Activated naive CD4-positive, alpha-beta T cell treated with anti-CD3 and anti-CD28 coated beads, Interleukin-2, amount 50 U/mL, for 72 hours (primary cell): ENCODE data around the gene RTP2. TPM values are rescaled to one million over a fixed set of nuclear protein-coding genes. Genes with fewer than 3 reads are reported as not detected.
A peak's percentile ranks its signal among the peaks of the same experiment; 100 is the strongest.

Experiments
- ATAC-seq, 2 donors: fragments of 150-1000 bp; cut with Tn5 transposase; 2 replicates each; pipeline ENCODE4 v1.10.0; 2021; ENCODE audit warnings: mild to moderate bottlenecking in 2 of 2, moderate library complexity in 2 of 2
- DNase-seq, 2 donors: peaks; one replicate each; pipeline ENCODE4 v3.0.0; 2021 to 2022; ENCODE audit warnings: low spot score in 2 of 2
- H3K27ac Mint-ChIP-seq, 2 donors: one replicate each; pipeline ENCODE4 v1.8.0; 2022; ENCODE audit warnings: mild to moderate bottlenecking in 2 of 2, mixed read lengths in 2 of 2
- H3K36me3 Mint-ChIP-seq, 2 donors: one replicate each; pipeline ENCODE4 v1.8.0; 2022; ENCODE audit warnings: mixed read lengths in 2 of 2
- H3K9me3 Mint-ChIP-seq, 2 donors: one replicate each; pipeline ENCODE4 v1.8.0; 2022; ENCODE audit warnings: mixed read lengths in 2 of 2
- total RNA-seq, 2 donors: library from RNA; stranded (reverse); gene quantifications; one replicate each; pipeline ENCODE4 v1.2.3, GENCODE V29; 2022

RTP2 gene
- total RNA-seq, 2 donors from 2014 or later = not detected

GRCh38 chr3:187740421-187741399, 38.4 kb upstream of the RTP2 start:
- H3K36me3 Mint-ChIP-seq = peaks cover 16 to 64% of the 10 kb centered on the region in 2 donors
- no peaks in the 10 kb centered on the region for H3K9me3 Mint-ChIP-seq
- DNase-seq = peak; percentile 70 to 77
- ATAC-seq = peak; percentile 1 to 42
- peak overlapping the region; percentile 100 for H3K27ac Mint-ChIP-seq

- no peaks in the 10 kb centered on the region for H3K9me3 Mint-ChIP-seq
- DNase-seq (peak; percentile 81 to 88), ATAC-seq (peak; percentile 11 to 21)
- H3K27ac Mint-ChIP-seq = peak overlapping the region; percentile 100
- peaks cover 14 to 68% of the 10 kb centered on the region in 2 donors for H3K36me3 Mint-ChIP-seq
These were observed 37.4 kb upstream of the RTP2 start for GRCh38 chr3:187739561-187740332.

- Mint-ChIP-seq H3K36me3 (peaks cover 8 to 68% of the 10 kb centered on the region in 2 donors), H3K27ac (peak overlapping the region; percentile 96 to 100), H3K9me3 (no peaks in the 10 kb centered on the region)
- DNase-seq (peak in 1 of 2 donors; percentile 55), ATAC-seq (no peak)
These were observed 36.8 kb upstream of the RTP2 start for GRCh38 chr3:187739094-187739560.

GRCh38 chr3:187738331-187739093, 36.2 kb upstream of the RTP2 start:
- Mint-ChIP-seq H3K9me3 (no peaks in the 10 kb centered on the region), H3K36me3 (peaks cover 2 to 63% of the 10 kb centered on the region in 2 donors), H3K27ac (peak overlapping the region; percentile 96 to 100)
- DNase-seq = peak; percentile 69 to 70
- peak; percentile 23 to 32 for ATAC-seq

GRCh38 chr3:187738071-187738330, 35.6 kb upstream of the RTP2 start:
- peaks cover 0 to 65% of the 10 kb centered on the region in 2 donors for H3K36me3 Mint-ChIP-seq
- H3K27ac Mint-ChIP-seq = peak overlapping the region; percentile 96 to 100
- ATAC-seq (no peak), DNase-seq (no peak)
- H3K9me3 Mint-ChIP-seq = no peaks in the 10 kb centered on the region

GRCh38 chr3:187737368-187738070, 35.2 kb upstream of the RTP2 start:
- H3K27ac Mint-ChIP-seq = peak overlapping the region; percentile 96 to 100
- H3K9me3 Mint-ChIP-seq = no peaks in the 10 kb centered on the region
- ATAC-seq = peak; percentile 10 to 49
- H3K36me3 Mint-ChIP-seq = peaks cover 0 to 65% of the 10 kb centered on the region in 2 donors
- DNase-seq = peak; percentile 66 to 85

- peak overlapping the region; percentile 77 to 100 for H3K27ac Mint-ChIP-seq
- no peak for ATAC-seq
- H3K36me3 Mint-ChIP-seq = peaks cover 0 to 61% of the 10 kb centered on the region in 2 donors
These were observed 34.6 kb upstream of the RTP2 start for GRCh38 chr3:187737006-187737367.

GRCh38 chr3:187736418-187736871, 34.1 kb upstream of the RTP2 start:
- H3K27ac Mint-ChIP-seq = peak overlapping the region; percentile 77 to 100
- H3K9me3 Mint-ChIP-seq = no peaks in the 10 kb centered on the region

More at GRCh38 chr3:187737006-187737367, 34.6 kb upstream of the RTP2 start:
- H3K9me3 Mint-ChIP-seq = no peaks in the 10 kb centered on the region
- DNase-seq = no peak

GRCh38 chr3:187735837-187736236, 33.5 kb upstream of the RTP2 start:
- H3K27ac Mint-ChIP-seq = peak overlapping the region; percentile 86 to 100
- DNase-seq (no peak), ATAC-seq (no peak)
- H3K36me3 Mint-ChIP-seq = peaks cover 0 to 51% of the 10 kb centered on the region in 2 donors
- H3K9me3 Mint-ChIP-seq = no peaks in the 10 kb centered on the region

More at GRCh38 chr3:187736418-187736871, 34.1 kb upstream of the RTP2 start:
- DNase-seq (peak in 1 of 2 donors; percentile 8), ATAC-seq (no peak)
- peaks cover 0 to 56% of the 10 kb centered on the region in 2 donors for H3K36me3 Mint-ChIP-seq

- peaks cover 0 to 51% of the 10 kb centered on the region in 2 donors for H3K36me3 Mint-ChIP-seq
- ATAC-seq (no peak), DNase-seq (no peak)
- peak overlapping the region in 1 of 2 donors; percentile 100 for H3K27ac Mint-ChIP-seq
- no peaks in the 10 kb centered on the region for H3K9me3 Mint-ChIP-seq
These were observed 33.0 kb upstream of the RTP2 start for GRCh38 chr3:187735383-187735782.

GRCh38 chr3:187734841-187735240, 32.5 kb upstream of the RTP2 start:
- DNase-seq = no peak
- H3K36me3 Mint-ChIP-seq = peaks cover 0 to 52% of the 10 kb centered on the region in 2 donors
- H3K27ac Mint-ChIP-seq = no peak overlapping the region
- ATAC-seq = no peak
- no peaks in the 10 kb centered on the region for H3K9me3 Mint-ChIP-seq

GRCh38 chr3:187733371-187733770, 31.0 kb upstream of the RTP2 start:
- H3K9me3 Mint-ChIP-seq = no peaks in the 10 kb centered on the region
- no peak overlapping the region for H3K27ac Mint-ChIP-seq
- no peak for ATAC-seq
- H3K36me3 Mint-ChIP-seq = peaks cover 11 to 59% of the 10 kb centered on the region in 2 donors
- DNase-seq = no peak

GRCh38 chr3:187729598-187729997, 27.2 kb upstream of the RTP2 start:
- Mint-ChIP-seq H3K9me3 (no peaks in the 10 kb centered on the region), H3K36me3 (peaks cover 15 to 41% of the 10 kb centered on the region in 2 donors), H3K27ac (no peak overlapping the region)
- ATAC-seq = no peak
- no peak for DNase-seq

- H3K9me3 Mint-ChIP-seq = no peaks in the 10 kb centered on the region
- no peak for DNase-seq
- no peak for ATAC-seq
- peak overlapping the region in 1 of 2 donors; percentile 47 for H3K27ac Mint-ChIP-seq
- H3K36me3 Mint-ChIP-seq = peaks cover 15 to 36% of the 10 kb centered on the region in 2 donors
These were observed 26.7 kb upstream of the RTP2 start for GRCh38 chr3:187728940-187729583.

GRCh38 chr3:187728248-187728647, 25.9 kb upstream of the RTP2 start:
- Mint-ChIP-seq H3K36me3 (peaks cover 15 to 34% of the 10 kb centered on the region in 2 donors), H3K9me3 (no peaks in the 10 kb centered on the region), H3K27ac (no peak overlapping the region)
- no peak for ATAC-seq
- no peak for DNase-seq
